Right atrium auricular region (tissue), 2 donors: ENCODE measurements around the gene LRFN2. TPM values are rescaled to one million over a fixed set of nuclear protein-coding genes. Genes with fewer than 3 reads are reported as not detected.

Experiments used
- DNase-seq: peaks from one replicate; pipeline ENCODE4 v3.0.0-alpha.2; 2019; ENCODE audit warnings: low spot score
- H3K27ac ChIP-seq, 2 donors: fragments of 200-600 bp; sonication (generic); 1 replicate in 1 of 2; 2 replicates in 1 of 2; pipeline ENCODE4 v1.5.1; 2016 to 2019
- H3K27me3 ChIP-seq, 2 donors: fragments of 200-600 bp; sonication (generic); one replicate each; pipeline versions ENCODE4 v1.5.1 to v1.6.0; 2017 to 2019
- H3K36me3 ChIP-seq: fragments of 200-600 bp; sonication (generic); one replicate; pipeline ENCODE4 v1.5.1; 2016
- H3K4me1 ChIP-seq, 2 donors: fragments of 200-600 bp; sonication (generic); one replicate each; pipeline versions ENCODE4 v1.5.1 to v1.6.0; 2017 to 2019
- H3K4me3 ChIP-seq, 2 donors: fragments of 200-600 bp; sonication (generic); 1 replicate in 1 of 2; 2 replicates in 1 of 2; pipeline ENCODE4 v1.5.1; 2017 to 2019; ENCODE audit warnings: mild to moderate bottlenecking in 1 of 2, moderate library complexity in 1 of 2
- H3K9me3 ChIP-seq, 2 donors: fragments of 200-600 bp; sonication (generic); one replicate each; pipeline ENCODE4 v1.5.1; 2019
- total RNA-seq, 2 donors: library from RNA; depleted of rRNA; stranded (reverse); fragments of >200 nt; gene quantifications; one replicate each; pipeline ENCODE4 v1.1.0, GENCODE V29; 2016
- TF ChIP-seq, protein P1 (sequence below), 2 donors: fragments of 200-600 bp; sonication (generic); IDR thresholded peaks; one replicate each; pipeline ENCODE4 v1.5.1; 2019; ENCODE audit warnings: antibody characterized with exemption in 2 of 2

The LRFN2 gene
- total RNA-seq, 2 donors from 2014 or later, result not detected

DNA sequence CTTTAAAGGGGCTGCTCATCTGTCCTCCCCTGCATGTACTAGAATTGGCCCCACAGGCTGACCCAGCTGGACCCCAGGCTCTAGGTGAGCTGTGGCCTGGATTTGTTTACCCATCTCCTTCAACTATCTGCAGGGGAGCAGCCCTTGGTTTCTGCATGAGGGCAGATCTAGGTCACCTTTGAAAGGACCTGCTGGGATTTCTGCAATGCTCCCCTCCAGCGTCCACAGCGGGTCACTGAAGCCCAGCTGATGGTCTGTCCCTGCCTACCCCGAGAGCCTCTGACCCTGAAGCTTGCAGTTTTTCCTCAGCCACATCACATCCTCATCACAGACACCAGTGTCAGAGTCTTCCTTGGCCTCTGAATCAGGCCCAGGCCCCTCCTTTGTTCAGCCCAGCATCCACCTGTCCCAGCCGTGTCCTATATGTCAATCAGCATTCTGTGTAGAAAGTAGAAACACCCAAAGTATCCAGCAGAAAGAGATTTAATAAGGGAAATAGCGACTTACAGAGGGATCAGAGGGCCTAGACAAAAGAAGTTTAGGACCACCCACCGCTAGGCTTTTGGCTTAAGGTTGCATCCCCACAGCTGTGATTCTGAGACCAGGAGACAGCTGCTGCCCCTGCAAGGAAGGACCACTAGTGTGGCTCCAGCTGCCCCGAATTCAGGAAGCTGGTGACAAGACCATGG, 243.1 kb downstream of the LRFN2 start:
- H3K4me1 ChIP-seq, result no peaks in the 10 kb centered on the region
- no peak overlapping the region for H3K27ac ChIP-seq
- no peaks in the 10 kb centered on the region for H3K9me3 ChIP-seq
- no peak overlapping the region for H3K4me3 ChIP-seq
- DNase-seq, result no peak
- no peaks in the 10 kb centered on the region for H3K27me3 ChIP-seq
- no peaks in the 10 kb centered on the region for H3K36me3 ChIP-seq
- TF ChIP-seq, protein P1, sequence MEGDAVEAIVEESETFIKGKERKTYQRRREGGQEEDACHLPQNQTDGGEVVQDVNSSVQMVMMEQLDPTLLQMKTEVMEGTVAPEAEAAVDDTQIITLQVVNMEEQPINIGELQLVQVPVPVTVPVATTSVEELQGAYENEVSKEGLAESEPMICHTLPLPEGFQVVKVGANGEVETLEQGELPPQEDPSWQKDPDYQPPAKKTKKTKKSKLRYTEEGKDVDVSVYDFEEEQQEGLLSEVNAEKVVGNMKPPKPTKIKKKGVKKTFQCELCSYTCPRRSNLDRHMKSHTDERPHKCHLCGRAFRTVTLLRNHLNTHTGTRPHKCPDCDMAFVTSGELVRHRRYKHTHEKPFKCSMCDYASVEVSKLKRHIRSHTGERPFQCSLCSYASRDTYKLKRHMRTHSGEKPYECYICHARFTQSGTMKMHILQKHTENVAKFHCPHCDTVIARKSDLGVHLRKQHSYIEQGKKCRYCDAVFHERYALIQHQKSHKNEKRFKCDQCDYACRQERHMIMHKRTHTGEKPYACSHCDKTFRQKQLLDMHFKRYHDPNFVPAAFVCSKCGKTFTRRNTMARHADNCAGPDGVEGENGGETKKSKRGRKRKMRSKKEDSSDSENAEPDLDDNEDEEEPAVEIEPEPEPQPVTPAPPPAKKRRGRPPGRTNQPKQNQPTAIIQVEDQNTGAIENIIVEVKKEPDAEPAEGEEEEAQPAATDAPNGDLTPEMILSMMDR (IDR thresholded peaks at IDR 0.05), result no peak

DNA sequence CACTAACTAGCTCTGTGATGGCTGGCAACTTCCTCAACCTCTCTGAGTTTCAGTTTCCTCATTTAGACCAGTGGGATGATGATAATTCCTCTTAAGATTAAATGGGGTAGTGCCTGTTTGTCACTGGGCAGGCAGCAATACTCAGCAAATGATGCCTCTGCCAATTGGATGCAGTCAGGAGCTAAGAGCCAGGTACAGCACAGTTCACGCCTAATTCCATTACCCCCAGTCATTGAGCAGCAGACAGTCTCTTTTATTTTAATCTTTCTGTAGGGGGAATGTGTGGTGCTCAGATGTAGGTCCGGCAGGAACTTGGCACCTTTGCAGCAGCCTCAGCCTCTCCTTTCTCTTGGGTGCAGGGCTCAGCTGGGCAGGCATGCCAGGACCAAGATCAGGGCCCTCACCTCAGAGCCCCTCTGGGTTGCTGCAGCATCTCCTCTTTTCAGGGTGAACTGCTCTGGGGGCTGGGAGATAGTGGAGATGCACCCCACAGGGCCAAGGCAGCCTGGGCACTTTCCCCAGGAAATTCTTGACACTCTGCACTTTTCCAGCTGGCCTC, 243.8 kb downstream of the LRFN2 start:
- Histone ChIP-seq H3K4me1 (no peaks in the 10 kb centered on the region), H3K4me3 (no peak overlapping the region), H3K9me3 (no peaks in the 10 kb centered on the region), H3K27me3 (no peaks in the 10 kb centered on the region), H3K36me3 (no peaks in the 10 kb centered on the region), H3K27ac (no peak overlapping the region)
- DNase-seq, result no peak
- TF ChIP-seq, protein P1 (IDR thresholded peaks at IDR 0.05), result no peak

DNA sequence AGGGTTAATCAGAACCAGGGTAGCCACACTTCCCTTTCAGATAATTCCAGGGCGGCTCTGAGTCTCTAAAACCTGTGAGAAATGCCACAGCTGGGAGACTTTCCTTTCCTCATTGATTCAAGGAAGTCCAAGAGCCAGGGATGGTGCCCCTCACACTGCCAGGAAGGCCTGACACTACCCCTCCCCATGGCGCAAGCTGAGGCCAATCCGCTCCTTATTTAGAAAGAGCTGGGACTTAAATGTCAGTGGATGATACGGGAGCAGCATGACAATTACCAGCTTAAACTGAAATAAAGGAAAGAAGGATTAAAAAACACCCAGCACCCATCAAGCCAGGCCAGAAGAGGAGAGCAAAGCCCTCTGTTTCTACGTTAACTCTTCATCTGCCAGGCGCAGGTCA, 244.4 kb downstream of the LRFN2 start:
- Histone ChIP-seq H3K4me1 (no peaks in the 10 kb centered on the region), H3K4me3 (no peak overlapping the region), H3K9me3 (no peaks in the 10 kb centered on the region), H3K27me3 (no peaks in the 10 kb centered on the region), H3K27ac (no peak overlapping the region), H3K36me3 (no peaks in the 10 kb centered on the region)
- TF ChIP-seq, protein P1 (IDR thresholded peaks at IDR 0.05), result no peak
- no peak for DNase-seq

DNA sequence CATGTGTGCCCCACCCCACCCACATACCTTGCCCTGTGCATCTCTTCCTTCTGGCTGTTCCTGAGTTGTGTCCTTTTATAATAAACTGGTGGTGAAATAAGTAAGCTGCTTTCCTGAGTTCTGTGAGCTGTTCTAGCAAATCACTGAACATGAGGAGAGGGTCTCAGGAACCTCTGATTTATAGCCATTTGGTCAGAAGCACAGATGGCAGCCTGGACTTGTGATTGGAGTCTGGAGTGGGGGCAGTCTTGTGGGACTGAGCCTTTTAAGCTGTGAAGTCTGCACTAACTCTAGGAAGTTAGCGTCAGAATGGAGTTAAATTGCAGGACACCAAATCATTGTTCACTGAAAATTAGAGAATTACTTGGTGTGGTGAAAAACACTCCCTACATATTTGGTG, 245.4 kb downstream of the LRFN2 start:
- Histone ChIP-seq H3K36me3 (no peaks in the 10 kb centered on the region), H3K4me3 (no peak overlapping the region), H3K4me1 (no peaks in the 10 kb centered on the region), H3K9me3 (no peaks in the 10 kb centered on the region), H3K27ac (no peak overlapping the region), H3K27me3 (no peaks in the 10 kb centered on the region)
- TF ChIP-seq, protein P1 (IDR thresholded peaks at IDR 0.05), result no peak
- DNase-seq, result no peak
